HG03025 (cell line): ENCODE measurements around the gene TCERG1L.

ENCODE experiments used
- ATAC-seq: cut with Tn5 transposase; IDR thresholded peaks from one replicate; pipeline ENCODE4 v1.9.1; 2021; ENCODE audit warnings: mild to moderate bottlenecking, moderate library complexity; ENCODE audit not compliant: unreplicated experiment, low FRiP score

The TCERG1L gene

GRCh38 chr10:131212763-131213325 lies 98.7 kb downstream of the TCERG1L start:
- no peak for ATAC-seq

GRCh38 chr10:131211965-131212619 lies 99.4 kb downstream of the TCERG1L start:
- no peak for ATAC-seq

GRCh38 chr10:131211559-131211958 lies 100.0 kb downstream of the TCERG1L start:
- no peak for ATAC-seq

- ATAC-seq, result no peak
These were observed 100.4 kb downstream of the TCERG1L start for GRCh38 chr10:131211146-131211545.

GRCh38 chr10:131210181-131210580 lies 101.3 kb downstream of the TCERG1L start:
- ATAC-seq, result no peak

- ATAC-seq, result no peak
These were observed 103.7 kb downstream of the TCERG1L start for GRCh38 chr10:131207584-131208532.

- ATAC-seq, result no peak
These were observed 104.3 kb downstream of the TCERG1L start for GRCh38 chr10:131207176-131207575.

GRCh38 chr10:131206111-131206995 lies 105.2 kb downstream of the TCERG1L start:
- no peak for ATAC-seq

- ATAC-seq, result no peak
These were observed 106.0 kb downstream of the TCERG1L start for GRCh38 chr10:131205556-131205955.

GRCh38 chr10:131204406-131205152 lies 106.9 kb downstream of the TCERG1L start:
- no peak for ATAC-seq

GRCh38 chr10:131203456-131204357 lies 107.8 kb downstream of the TCERG1L start:
- ATAC-seq, result no peak

- no peak for ATAC-seq
These were observed 108.5 kb downstream of the TCERG1L start for GRCh38 chr10:131202990-131203389.

- ATAC-seq, result no peak
These were observed 109.6 kb downstream of the TCERG1L start for GRCh38 chr10:131201741-131202515.

GRCh38 chr10:131200856-131201470 lies 110.6 kb downstream of the TCERG1L start:
- ATAC-seq, result no peak

- ATAC-seq, result no peak
These were observed 111.9 kb downstream of the TCERG1L start for GRCh38 chr10:131199646-131200045.

- no peak for ATAC-seq
These were observed 112.7 kb downstream of the TCERG1L start for GRCh38 chr10:131198843-131199242.

GRCh38 chr10:131198401-131198800 lies 113.1 kb downstream of the TCERG1L start:
- no peak for ATAC-seq
